ENCODE data around the gene TOP2B. TPM values are rescaled to one million over a fixed set of nuclear protein-coding genes. Genes with fewer than 3 reads are reported as not detected.

Gene TOP2B
- total RNA-seq, 1 experiment from 2014 or later: 181 TPM

DNA sequence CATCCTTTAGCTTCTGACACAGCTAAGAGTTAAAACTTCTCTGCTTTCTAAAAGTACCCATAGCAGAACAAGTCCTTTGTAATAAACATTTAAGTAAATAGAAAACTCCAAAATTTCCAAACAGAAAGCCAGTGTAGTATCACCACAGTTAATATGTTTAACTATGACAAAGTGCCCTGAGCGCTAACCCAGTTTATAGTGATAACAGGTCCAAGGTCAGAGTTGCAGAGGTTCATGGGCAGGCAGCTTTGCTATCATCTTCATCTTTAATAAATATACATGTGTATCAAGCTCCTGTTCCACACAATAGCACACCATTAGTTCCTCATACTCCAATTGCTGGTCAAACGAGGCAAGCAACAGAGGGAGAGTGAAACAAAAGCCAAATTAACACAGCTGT lies 12.4 kb upstream of the TOP2B start:
- no peak overlapping the region for H3K4me3 Mint-ChIP-seq
- Histone ChIP-seq H4K8ac (replicated peaks; ENCODE audit: insufficient read length, low read depth, low read length) (no peak overlapping the region), H2BK120ac (ENCODE audit: low read depth, low read length, poor library complexity, severe bottlenecking) (no peak overlapping the region), H3K23ac (ENCODE audit: insufficient read length, low read depth, low read length) (no peak overlapping the region), H3K27me3 (ENCODE audit: insufficient read depth, low read length) (no peaks in the 10 kb centered on the region), H3K4ac (ENCODE audit: low read depth, low read length) (no peak overlapping the region), H3K9ac (ENCODE audit: extremely low read depth, insufficient read length, low read length) (no peak overlapping the region), H2BK12ac (ENCODE audit: insufficient read length, low read depth, low read length) (no peak overlapping the region), H4K5ac (ENCODE audit: insufficient read length, low read depth, low read length) (no peak overlapping the region), H4K91ac (ENCODE audit: insufficient read length, low read depth, low read length) (no peak overlapping the region), H3K79me2 (ENCODE audit: insufficient read depth, low read length) (no peaks in the 10 kb centered on the region), H3K18ac (ENCODE audit: insufficient read length, low read depth, low read length) (no peak overlapping the region), H3K27ac (ENCODE audit: insufficient read length, low read depth, low read length) (no peak overlapping the region), H3T11ph (ENCODE audit: low read length) (no peak overlapping the region), H3K56ac (ENCODE audit: insufficient read length, low read depth, low read length) (no peak overlapping the region), H2BK5ac (ENCODE audit: insufficient read length, low read length) (no peak overlapping the region), H3K4me1 (ENCODE audit: insufficient read depth, low read length) (no peaks in the 10 kb centered on the region), H2BK15ac (ENCODE audit: low read depth, low read length) (no peak overlapping the region), H3K79me1 (ENCODE audit: insufficient read depth, low read depth, low read length, poor library complexity, severe bottlenecking) (no peaks in the 10 kb centered on the region), H4K20me1 (ENCODE audit: control insufficient read depth, insufficient read depth, insufficient read length) (no peaks in the 10 kb centered on the region), H2BK20ac (ENCODE audit: low read depth, low read length, poor library complexity, severe bottlenecking) (no peak overlapping the region), H3K14ac (ENCODE audit: insufficient read depth, low read length) (no peak overlapping the region), H2AK5ac (ENCODE audit: insufficient read length, low read length) (no peak overlapping the region), H3K4me2 (ENCODE audit: insufficient read depth, insufficient read length, low read length) (no peak overlapping the region), H2AFZ (ENCODE audit: low read length) (no peak overlapping the region), H3K9me3 (ENCODE audit: control insufficient read depth, low read depth, low read length) (no peaks in the 10 kb centered on the region), H3K23me2 (ENCODE audit: insufficient read length, low read depth, low read length, poor library complexity, severe bottlenecking) (no peaks in the 10 kb centered on the region)
- no peak overlapping the region for H3K27ac Mint-ChIP-seq
- no peaks in the 10 kb centered on the region for H3K27me3 Mint-ChIP-seq (ENCODE audit: low read depth)
- no peaks in the 10 kb centered on the region for H3K36me3 Mint-ChIP-seq (ENCODE audit: insufficient read depth in 1 of 3, low read depth in 3 of 3)
- peaks cover 0 to 2% of the 10 kb centered on the region in 2 experiments; a peak in 1 of 5 replicates for H3K9me3 Mint-ChIP-seq
- DNase-seq: no peak
- no peaks in the 10 kb centered on the region for H3K4me1 Mint-ChIP-seq
- WGBS (ENCODE audit: extremely low coverage, insufficient read length, low lambda C conversion rate): no CpG with 5 or more reads among the region's 2 CpGs
- TF ChIP-seq, protein P1, sequence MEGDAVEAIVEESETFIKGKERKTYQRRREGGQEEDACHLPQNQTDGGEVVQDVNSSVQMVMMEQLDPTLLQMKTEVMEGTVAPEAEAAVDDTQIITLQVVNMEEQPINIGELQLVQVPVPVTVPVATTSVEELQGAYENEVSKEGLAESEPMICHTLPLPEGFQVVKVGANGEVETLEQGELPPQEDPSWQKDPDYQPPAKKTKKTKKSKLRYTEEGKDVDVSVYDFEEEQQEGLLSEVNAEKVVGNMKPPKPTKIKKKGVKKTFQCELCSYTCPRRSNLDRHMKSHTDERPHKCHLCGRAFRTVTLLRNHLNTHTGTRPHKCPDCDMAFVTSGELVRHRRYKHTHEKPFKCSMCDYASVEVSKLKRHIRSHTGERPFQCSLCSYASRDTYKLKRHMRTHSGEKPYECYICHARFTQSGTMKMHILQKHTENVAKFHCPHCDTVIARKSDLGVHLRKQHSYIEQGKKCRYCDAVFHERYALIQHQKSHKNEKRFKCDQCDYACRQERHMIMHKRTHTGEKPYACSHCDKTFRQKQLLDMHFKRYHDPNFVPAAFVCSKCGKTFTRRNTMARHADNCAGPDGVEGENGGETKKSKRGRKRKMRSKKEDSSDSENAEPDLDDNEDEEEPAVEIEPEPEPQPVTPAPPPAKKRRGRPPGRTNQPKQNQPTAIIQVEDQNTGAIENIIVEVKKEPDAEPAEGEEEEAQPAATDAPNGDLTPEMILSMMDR (conservative IDR thresholded peaks at IDR 0.05): no peak
